ENCODE results near the gene MALRD1.
"Not testable (repeated sequence)": the region's sequence is repeated elsewhere in the genome, so short reads cannot be mapped to it uniquely, and the experiment has no call there.

MALRD1 gene

DNA sequence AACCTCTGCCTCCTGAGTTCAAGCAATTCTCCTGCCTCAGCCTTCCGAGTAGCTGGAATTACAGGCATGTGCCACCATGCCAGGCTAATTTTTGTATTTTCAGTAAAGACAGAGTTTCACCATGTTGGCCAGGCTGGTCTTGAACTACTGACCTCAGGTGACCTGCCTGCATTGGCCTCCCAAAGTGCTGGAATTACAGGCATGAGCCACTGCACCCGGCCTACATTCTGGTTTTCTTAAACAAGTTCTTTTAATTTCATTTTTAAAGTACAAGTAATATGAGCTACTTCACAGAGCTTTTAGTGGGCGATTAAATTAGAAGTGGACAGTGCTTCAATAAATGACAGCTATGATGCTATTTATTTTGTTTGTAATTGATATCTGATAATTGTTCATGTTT lies 721.2 kb downstream of the MALRD1 start:
- DNase-seq (ENCODE audit: low read depth, low spot score): not testable (repeated sequence)

DNA sequence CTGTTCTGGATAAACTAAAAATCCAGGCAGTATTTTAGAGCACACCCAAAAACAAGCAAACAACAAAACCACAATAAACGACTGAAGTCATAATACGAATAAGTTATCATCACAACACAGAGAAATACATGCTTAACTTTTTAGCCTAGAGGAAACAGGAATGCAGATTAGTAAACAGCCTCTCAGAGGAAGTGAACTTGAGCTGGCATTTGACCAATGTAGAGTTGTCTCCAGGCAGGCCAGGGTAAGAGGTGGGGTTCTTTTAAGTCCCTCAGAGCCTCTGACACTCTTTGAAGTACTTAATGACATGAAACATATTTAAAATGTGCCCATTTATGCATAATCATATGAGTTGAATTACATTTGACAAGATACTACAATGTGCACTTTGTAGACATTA lies 724.4 kb downstream of the MALRD1 start:
- no peak for DNase-seq (ENCODE audit: low read depth, low spot score)

GRCh38 chr10:19775296-19775695 lies 726.7 kb downstream of the MALRD1 start:
- DNase-seq (ENCODE audit: low read depth, low spot score): no peak

DNA sequence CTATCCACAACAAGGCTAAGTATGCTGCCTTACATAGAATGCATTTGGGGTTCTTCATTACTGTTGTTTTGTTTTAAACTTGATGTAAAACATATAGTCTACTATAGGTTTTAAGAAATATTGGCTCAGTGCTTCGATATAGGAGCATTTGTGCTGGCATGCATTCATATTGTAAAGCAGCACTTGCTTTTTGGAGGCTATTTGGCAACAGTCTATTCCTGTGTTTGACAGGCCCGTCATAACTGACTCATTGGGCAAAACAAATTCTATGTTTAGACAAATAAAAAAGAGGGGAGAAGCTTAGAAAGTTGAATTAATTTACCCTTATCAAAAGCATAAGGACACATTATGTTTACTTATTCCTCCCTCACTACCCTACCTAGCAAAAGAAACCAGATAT lies 729.2 kb downstream of the MALRD1 start:
- DNase-seq (ENCODE audit: low read depth, low spot score): no peak

GRCh38 chr10:19778996-19779395 lies 730.4 kb downstream of the MALRD1 start:
- no peak for DNase-seq (ENCODE audit: low read depth, low spot score)

DNA sequence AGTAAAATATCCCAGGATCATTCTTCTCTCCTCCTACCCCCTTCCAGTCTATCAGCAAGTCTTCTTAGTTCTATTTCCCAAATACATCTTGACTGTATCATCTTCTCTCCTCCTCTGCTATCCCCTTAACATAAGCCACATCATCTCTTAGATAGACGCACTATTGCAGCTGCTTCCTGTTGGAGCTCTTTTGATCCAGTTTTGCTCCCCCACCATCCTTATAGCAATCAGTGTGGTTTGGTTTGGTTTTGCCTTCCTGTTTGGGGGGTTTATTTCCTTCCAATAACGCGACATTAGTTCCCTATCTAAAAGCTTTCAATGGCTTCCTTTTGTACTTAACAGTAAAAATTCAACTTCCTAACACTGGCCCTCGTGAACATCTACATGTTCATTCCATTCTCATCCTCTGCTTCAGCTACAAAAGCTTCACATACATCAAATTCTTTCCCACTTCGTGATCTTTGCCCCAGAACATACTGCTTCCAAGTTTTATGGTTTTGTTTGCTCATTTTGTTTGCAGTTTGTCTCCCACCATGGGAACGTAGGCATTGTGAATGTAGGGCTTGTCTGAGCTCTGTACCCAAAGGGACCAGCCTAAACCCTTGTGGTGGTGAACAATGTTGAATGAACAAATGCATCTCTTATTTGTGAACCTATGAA lies 734.0 kb downstream of the MALRD1 start:
- DNase-seq (ENCODE audit: low read depth, low spot score): no peak

DNA sequence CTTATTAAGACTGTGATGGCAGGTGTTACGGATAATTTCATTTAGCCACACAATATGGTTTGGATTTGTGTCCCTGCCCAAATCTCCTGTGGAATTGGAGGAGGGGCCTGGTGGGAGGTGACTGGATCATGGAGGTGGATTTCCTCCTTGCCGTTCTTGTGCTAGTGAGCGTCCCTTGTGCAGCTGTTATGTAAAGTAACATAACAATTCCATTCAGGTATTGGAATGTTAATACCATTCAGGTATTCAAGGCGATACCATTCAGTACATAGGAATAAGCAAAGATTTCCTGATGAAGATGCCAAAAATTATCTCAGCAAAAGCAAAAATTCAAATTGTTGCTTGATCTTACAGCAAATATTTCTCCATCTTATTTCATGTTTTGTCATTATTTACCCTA lies 735.1 kb downstream of the MALRD1 start:
- DNase-seq (ENCODE audit: low read depth, low spot score): no peak

Data from astrocyte of the hippocampus (primary cell).